Peyer's patch (tissue), 4 donors: ENCODE measurements around the gene MUC5AC. TPM values are rescaled to one million over a fixed set of nuclear protein-coding genes. Genes with fewer than 3 reads are reported as not detected.
A peak's percentile ranks its signal among the peaks of the same experiment; 100 is the strongest.

Experiments used
- DNase-seq, 3 donors: peaks; one replicate each; pipeline ENCODE4 v3.0.0-alpha.2; 2017 to 2019
- H3K27ac ChIP-seq, 4 donors: fragments of 200-600 bp; sonication (generic); one replicate each; pipeline ENCODE4 v1.5.1; 2016 to 2019
- H3K27me3 ChIP-seq, 2 donors: fragments of 200-600 bp; sonication (generic); one replicate each; pipeline ENCODE4 v1.5.1; 2019
- H3K36me3 ChIP-seq, 3 donors: fragments of 200-600 bp; sonication (generic); one replicate each; pipeline ENCODE4 v1.5.1; 2016 to 2019
- H3K4me1 ChIP-seq, 4 donors: fragments of 200-600 bp; sonication (generic); one replicate each; pipeline ENCODE4 v1.5.1; 2016 to 2019
- H3K4me3 ChIP-seq, 4 donors: fragments of 200-600 bp; sonication (generic); 1 replicate in 3 of 4; 2 replicates in 1 of 4; pipeline ENCODE4 v1.5.1; 2016 to 2019; ENCODE audit warnings: mild to moderate bottlenecking in 1 of 4
- H3K9me3 ChIP-seq, 4 donors: fragments of 200-600 bp; sonication (generic); one replicate each; pipeline ENCODE4 v1.5.1; 2016 to 2019; ENCODE audit warnings: mild to moderate bottlenecking in 1 of 4
- POLR2A ChIP-seq, 2 donors: fragments of 450-650 bp; IDR thresholded peaks; one replicate each; pipeline ENCODE4 v1.5.1; 2017; ENCODE audit warnings: antibody characterized with exemption in 2 of 2, mild to moderate bottlenecking in 2 of 2, moderate library complexity in 2 of 2
- total RNA-seq, 4 donors: library from RNA; depleted of rRNA; stranded (reverse); fragments of >200 nt; gene quantifications; one replicate each; pipeline ENCODE4 v1.1.0, GENCODE V29; 2016
- TF ChIP-seq, protein P1 (sequence below), 6 experiments: fragments of 450-650 bp in 4 of 6; fragments of 200-600 bp in 2 of 6; sonication (generic) in 1 of 6; IDR thresholded peaks; one replicate each; pipeline ENCODE4 v1.5.1; 2017 to 2019; ENCODE audit warnings: antibody characterized with exemption in 6 of 6, mild to moderate bottlenecking in 3 of 6, moderate library complexity in 1 of 6

The MUC5AC gene
- total RNA-seq, 4 donors from 2014 or later: not detected

DNA sequence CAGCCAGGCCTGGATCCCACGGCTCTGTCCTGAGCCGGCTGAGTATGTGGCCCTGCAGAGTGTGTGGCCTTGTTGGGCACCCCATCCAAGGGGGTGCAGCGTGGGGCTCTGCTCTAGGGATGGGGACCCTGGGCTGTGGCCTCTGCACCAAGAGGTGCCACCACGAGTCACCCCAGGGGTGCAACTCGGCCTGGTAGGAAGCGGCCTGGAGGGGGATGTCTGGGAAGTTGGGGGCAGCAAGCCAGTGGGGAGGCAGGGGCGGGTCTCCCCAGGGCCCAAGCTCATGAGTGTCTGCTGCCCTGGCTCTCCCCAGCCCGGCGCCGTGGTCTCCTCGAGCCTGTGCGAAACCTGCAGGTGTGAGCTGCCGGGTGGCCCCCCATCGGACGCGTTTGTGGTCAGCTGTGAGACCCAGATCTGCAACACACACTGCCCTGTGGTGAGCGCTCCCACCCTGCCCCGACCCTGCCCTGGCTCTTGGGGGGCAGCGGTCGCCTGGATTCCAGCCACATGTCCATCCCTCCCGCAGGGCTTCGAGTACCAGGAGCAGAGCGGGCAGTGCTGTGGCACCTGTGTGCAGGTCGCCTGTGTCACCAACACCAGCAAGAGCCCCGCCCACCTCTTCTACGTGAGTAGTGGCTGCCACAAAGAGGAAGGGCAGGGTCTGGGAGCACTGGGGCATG, 40.9 kb downstream of the MUC5AC start:
- no peaks in the 10 kb centered on the region for H3K27me3 ChIP-seq

DNA sequence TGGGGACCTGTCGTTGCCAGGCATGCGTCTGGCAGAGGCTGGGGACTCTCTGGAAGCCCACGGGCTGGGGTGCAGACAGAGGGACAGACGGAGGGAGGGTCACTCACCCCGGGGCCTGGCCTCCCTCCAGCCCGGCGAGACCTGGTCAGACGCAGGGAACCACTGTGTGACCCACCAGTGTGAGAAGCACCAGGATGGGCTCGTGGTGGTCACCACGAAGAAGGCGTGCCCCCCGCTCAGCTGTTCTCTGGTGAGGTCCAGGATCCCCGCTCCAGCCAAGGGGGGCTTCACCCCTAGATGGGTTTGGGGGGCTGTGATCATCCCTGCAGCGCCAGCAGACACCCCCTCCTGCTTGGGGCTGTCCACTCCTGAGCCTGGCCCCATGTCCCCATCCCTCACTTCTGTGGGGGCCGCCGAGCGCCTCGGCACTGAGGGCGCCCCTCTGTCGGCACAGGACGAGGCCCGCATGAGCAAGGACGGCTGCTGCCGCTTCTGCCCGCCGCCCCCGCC, 41.5 kb downstream of the MUC5AC start:
- Histone ChIP-seq H3K36me3 (no peaks in the 10 kb centered on the region), H3K9me3 (no peaks in the 10 kb centered on the region), H3K27ac (no peak overlapping the region), H3K4me3 (no peak overlapping the region), H3K4me1 (peaks cover 0 to 3% (median 0%) of the 10 kb centered on the region in 4 donors), H3K27me3 (no peaks in the 10 kb centered on the region)
- TF ChIP-seq, protein P1, sequence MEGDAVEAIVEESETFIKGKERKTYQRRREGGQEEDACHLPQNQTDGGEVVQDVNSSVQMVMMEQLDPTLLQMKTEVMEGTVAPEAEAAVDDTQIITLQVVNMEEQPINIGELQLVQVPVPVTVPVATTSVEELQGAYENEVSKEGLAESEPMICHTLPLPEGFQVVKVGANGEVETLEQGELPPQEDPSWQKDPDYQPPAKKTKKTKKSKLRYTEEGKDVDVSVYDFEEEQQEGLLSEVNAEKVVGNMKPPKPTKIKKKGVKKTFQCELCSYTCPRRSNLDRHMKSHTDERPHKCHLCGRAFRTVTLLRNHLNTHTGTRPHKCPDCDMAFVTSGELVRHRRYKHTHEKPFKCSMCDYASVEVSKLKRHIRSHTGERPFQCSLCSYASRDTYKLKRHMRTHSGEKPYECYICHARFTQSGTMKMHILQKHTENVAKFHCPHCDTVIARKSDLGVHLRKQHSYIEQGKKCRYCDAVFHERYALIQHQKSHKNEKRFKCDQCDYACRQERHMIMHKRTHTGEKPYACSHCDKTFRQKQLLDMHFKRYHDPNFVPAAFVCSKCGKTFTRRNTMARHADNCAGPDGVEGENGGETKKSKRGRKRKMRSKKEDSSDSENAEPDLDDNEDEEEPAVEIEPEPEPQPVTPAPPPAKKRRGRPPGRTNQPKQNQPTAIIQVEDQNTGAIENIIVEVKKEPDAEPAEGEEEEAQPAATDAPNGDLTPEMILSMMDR (IDR thresholded peaks at IDR 0.05): no peak
- TF ChIP-seq POLR2A (IDR thresholded peaks at IDR 0.05): no peak
- DNase-seq: no peak

More for the DNA sequence above, 40.9 kb downstream of the MUC5AC start:
- Histone ChIP-seq H3K9me3 (no peaks in the 10 kb centered on the region), H3K4me1 (peaks cover 0 to 3% (median 0%) of the 10 kb centered on the region in 4 donors), H3K27ac (no peak overlapping the region), H3K4me3 (no peak overlapping the region), H3K36me3 (no peaks in the 10 kb centered on the region)
- DNase-seq: peak in 2 of 3 donors; percentile 39 to 45
- TF ChIP-seq POLR2A (IDR thresholded peaks at IDR 0.05): no peak
- TF ChIP-seq, protein P1 (IDR thresholded peaks at IDR 0.05): no peak

DNA sequence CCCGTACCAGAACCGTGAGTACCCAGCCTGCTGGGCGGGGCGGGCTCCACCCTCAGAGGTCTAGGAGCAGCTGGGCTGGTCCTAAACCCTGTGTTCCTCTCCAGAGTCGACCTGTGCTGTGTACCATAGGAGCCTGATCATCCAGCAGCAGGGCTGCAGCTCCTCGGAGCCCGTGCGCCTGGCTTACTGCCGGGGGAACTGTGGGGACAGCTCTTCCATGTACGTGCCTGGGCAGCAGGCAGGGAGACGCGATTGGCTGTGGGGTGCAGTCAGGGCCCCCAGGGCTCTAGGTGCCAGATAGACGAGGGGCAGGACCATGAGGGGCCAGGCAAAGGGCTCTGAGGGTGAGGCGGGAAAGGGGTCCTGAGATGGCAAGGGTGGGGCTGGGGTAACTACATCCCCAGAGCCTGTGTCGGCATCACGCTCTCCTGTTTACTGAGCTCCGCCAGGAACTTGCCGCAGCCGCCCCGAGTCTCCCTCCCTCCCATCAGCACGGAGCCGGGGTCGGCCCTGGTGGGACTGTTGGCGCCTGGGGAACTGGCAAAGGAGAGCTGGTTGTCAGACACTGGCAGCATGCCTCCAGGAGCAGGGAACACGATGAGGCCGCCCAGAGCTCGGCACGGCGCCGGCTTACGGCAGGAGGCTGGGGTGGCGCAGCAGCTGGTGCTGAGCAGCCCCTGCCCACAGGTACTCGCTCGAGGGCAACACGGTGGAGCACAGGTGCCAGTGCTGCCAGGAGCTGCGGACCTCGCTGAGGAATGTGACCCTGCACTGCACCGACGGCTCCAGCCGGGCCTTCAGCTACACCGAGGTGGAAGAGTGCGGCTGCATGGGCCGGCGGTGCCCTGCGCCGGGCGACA, 42.2 kb downstream of the MUC5AC start:
- H3K27ac ChIP-seq: no peak overlapping the region
- no peaks in the 10 kb centered on the region for H3K27me3 ChIP-seq
- no peak for TF ChIP-seq POLR2A (IDR thresholded peaks at IDR 0.05)
- TF ChIP-seq, protein P1 (IDR thresholded peaks at IDR 0.05): no peak
- H3K9me3 ChIP-seq: no peaks in the 10 kb centered on the region
- DNase-seq: peak in 2 of 3 donors; percentile 34 to 46
- H3K4me1 ChIP-seq: peaks cover 0 to 3% (median 0%) of the 10 kb centered on the region in 4 donors
- H3K36me3 ChIP-seq: no peaks in the 10 kb centered on the region
- H3K4me3 ChIP-seq: no peak overlapping the region

DNA sequence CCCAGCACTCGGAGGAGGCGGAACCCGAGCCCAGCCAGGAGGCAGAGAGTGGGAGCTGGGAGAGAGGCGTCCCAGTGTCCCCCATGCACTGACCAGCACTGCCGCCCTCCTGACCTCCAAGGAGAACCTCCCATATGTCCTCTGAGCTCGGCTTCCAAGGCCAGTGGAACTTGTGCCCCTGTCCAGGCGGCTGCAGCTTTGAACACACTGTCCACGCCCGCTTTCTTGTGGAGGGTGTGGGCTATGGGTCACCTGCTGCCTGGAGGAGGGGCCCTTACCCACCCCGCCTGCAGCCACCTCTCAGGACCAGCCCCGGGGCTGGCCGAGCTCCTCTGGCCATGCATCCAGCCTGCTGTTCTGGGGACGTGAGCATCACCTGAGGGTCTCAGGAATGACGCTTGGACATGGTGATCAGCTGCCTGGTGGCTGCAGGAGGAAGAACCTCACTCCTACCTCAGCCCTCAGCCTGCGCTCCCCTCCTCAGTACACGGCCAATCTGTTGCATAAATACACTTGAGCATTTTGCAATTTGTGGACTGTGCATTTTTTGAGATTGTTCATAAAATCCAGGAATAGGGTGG, 42.9 kb downstream of the MUC5AC start:
- DNase-seq: peak in 1 of 3 donors; percentile 36
- Histone ChIP-seq H3K9me3 (no peaks in the 10 kb centered on the region), H3K4me1 (peaks cover 0 to 3% (median 0%) of the 10 kb centered on the region in 4 donors), H3K27ac (no peak overlapping the region), H3K36me3 (no peaks in the 10 kb centered on the region), H3K27me3 (no peaks in the 10 kb centered on the region), H3K4me3 (no peak overlapping the region)
- TF ChIP-seq POLR2A (IDR thresholded peaks at IDR 0.05): no peak
- TF ChIP-seq, protein P1 (IDR thresholded peaks at IDR 0.05): no peak

GRCh38 chr11:1201395-1202153, 43.8 kb downstream of the MUC5AC start:
- H3K9me3 ChIP-seq: no peaks in the 10 kb centered on the region
- H3K27ac ChIP-seq: no peak overlapping the region
- H3K4me3 ChIP-seq: no peak overlapping the region
- no peak for DNase-seq
- peaks cover 0 to 3% (median 0%) of the 10 kb centered on the region in 4 donors for H3K4me1 ChIP-seq
- no peaks in the 10 kb centered on the region for H3K36me3 ChIP-seq
- TF ChIP-seq POLR2A (IDR thresholded peaks at IDR 0.05): no peak
- TF ChIP-seq, protein P1 (IDR thresholded peaks at IDR 0.05): no peak
- H3K27me3 ChIP-seq: no peaks in the 10 kb centered on the region
